Body of pancreas (tissue), 4 donors: ENCODE data around the gene TMEM185B.

Experiments used
- POLR2A ChIP-seq, 3 donors: fragments of 450-650 bp; IDR thresholded peaks; one replicate each; pipeline ENCODE4 v1.6.1; 2016; ENCODE audit warnings: antibody characterized with exemption in 3 of 3, mild to moderate bottlenecking in 2 of 3
- TF ChIP-seq, protein P1 (sequence below), 7 experiments: fragments of 450-650 bp in 4 of 7; fragments of 200-600 bp in 3 of 7; sonication (generic) in 3 of 7; IDR thresholded peaks; one replicate each; pipeline ENCODE4 v1.5.1; 2016 to 2019; ENCODE audit warnings: antibody characterized with exemption in 7 of 7

DNA sequence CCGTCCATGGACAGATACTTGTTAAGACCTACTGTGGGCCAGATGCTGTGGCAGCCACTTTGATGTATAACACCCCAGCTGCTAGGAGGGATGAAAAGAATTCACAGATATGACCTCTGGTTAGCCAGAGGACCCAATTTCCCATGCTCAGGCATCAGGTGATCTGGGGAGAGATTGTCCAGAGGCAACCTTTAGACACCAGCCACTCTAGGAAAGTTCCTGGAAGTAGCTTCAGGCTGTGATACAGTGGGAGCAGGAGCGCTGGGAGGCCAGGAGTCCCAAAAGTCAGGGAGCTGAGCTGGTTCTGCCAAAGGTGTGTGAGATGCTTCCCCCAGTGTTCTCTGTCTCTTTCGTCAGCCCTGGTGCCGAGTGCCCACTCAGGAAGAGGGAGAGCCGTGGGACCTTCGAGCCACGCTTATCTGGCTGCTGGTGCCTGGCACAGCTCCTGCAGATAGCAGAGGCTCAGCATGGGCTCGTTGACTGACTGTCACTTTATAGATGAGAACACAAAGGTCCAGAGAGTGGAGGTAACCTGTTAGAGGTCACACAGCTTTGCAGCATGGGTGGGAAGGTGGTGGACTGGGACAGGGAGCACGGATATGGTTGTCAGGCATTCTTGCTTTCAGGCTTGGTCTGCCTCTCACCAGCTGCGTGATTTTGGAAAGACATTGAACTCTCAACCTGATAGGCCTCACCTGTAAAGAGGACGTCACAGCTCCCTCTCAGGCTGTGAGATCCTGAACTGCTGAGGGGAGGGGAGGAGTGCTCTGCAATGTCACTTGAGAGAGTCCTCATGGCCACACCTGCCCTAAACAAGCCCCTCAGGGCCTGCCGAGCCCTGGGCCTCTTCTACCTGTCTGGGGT is 21.7 kb upstream of the TMEM185B start:
- TF ChIP-seq, protein P1, sequence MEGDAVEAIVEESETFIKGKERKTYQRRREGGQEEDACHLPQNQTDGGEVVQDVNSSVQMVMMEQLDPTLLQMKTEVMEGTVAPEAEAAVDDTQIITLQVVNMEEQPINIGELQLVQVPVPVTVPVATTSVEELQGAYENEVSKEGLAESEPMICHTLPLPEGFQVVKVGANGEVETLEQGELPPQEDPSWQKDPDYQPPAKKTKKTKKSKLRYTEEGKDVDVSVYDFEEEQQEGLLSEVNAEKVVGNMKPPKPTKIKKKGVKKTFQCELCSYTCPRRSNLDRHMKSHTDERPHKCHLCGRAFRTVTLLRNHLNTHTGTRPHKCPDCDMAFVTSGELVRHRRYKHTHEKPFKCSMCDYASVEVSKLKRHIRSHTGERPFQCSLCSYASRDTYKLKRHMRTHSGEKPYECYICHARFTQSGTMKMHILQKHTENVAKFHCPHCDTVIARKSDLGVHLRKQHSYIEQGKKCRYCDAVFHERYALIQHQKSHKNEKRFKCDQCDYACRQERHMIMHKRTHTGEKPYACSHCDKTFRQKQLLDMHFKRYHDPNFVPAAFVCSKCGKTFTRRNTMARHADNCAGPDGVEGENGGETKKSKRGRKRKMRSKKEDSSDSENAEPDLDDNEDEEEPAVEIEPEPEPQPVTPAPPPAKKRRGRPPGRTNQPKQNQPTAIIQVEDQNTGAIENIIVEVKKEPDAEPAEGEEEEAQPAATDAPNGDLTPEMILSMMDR (IDR thresholded peaks at IDR 0.05) = no peak
- no peak for TF ChIP-seq POLR2A (IDR thresholded peaks at IDR 0.05)
